Measurements from ENCODE around the gene MYLIP. TPM values are rescaled to one million over a fixed set of nuclear protein-coding genes. Genes with fewer than 3 reads are reported as not detected.
A peak's percentile ranks its signal among the peaks of the same experiment; 100 is the strongest.

Gene MYLIP
- total and polyA plus RNA-seq, 2 experiments from 2014 or later = 26.7 to 33.8 TPM

- peaks cover 3% of the 10 kb centered on the region; the same call in 2 of the 3 replicates for H3K9me3 Mint-ChIP-seq
- H3K27ac ChIP-seq (ENCODE audit: low read depth) = no peak overlapping the region
- peak; percentile 64 for ATAC-seq
- no peaks in the 10 kb centered on the region for H3K36me3 Mint-ChIP-seq (ENCODE audit: low read depth)
- H3K4me1 Mint-ChIP-seq = peaks cover 6% of the 10 kb centered on the region; the same call in 2 of the 3 replicates
- DNase-seq (ENCODE audit: low spot score) = peak; percentile 13
- no peaks in the 10 kb centered on the region for H3K4me1 ChIP-seq (ENCODE audit: insufficient read depth)
- no peaks in the 10 kb centered on the region for H3K27me3 Mint-ChIP-seq (ENCODE audit: insufficient read depth, low read depth, poor library complexity)
- no peaks in the 10 kb centered on the region for H3K27me3 ChIP-seq (ENCODE audit: insufficient read depth)
- TF ChIP-seq CTCF (conservative IDR thresholded peaks at IDR 0.05; ENCODE audit: low read depth in 2 of 2) = no peak
- TF ChIP-seq REST (IDR thresholded peaks at IDR 0.05; ENCODE audit: unreplicated experiment) = no peak
- no peak for TF ChIP-seq NANOG (IDR thresholded peaks at IDR 0.05; ENCODE audit: borderline replicate concordance)
- TF ChIP-seq ZNF462 (CRISPR knock-in tag; IDR thresholded peaks at IDR 0.05) = no peak
- no peak for TF ChIP-seq CREB1 (CRISPR knock-in tag; IDR thresholded peaks at IDR 0.05; ENCODE audit: low read depth)
- no peak for TF ChIP-seq EZH2phosphoT487 (IDR thresholded peaks at IDR 0.05; ENCODE audit: unreplicated experiment)
- no peak for TF ChIP-seq ETS1 (IDR thresholded peaks at IDR 0.05)
- TF ChIP-seq STAT1 (IDR thresholded peaks at IDR 0.05; ENCODE audit: unreplicated experiment) = no peak
- TF ChIP-seq EZH2 (IDR thresholded peaks at IDR 0.05; ENCODE audit: low read depth, unreplicated experiment) = no peak
- no peak for TF ChIP-seq JUNB (IDR thresholded peaks at IDR 0.05; ENCODE audit: unreplicated experiment)
- no peak for TF ChIP-seq ZNF114 (CRISPR knock-in tag; IDR thresholded peaks at IDR 0.05)
- no peak for TF ChIP-seq ZNF331 (CRISPR knock-in tag; IDR thresholded peaks at IDR 0.05; ENCODE audit: low read depth)
- TF ChIP-seq POLR2AphosphoS5 (IDR thresholded peaks at IDR 0.05; ENCODE audit: low read depth) = no peak
- H3K36me3 ChIP-seq (ENCODE audit: insufficient read depth) = no peaks in the 10 kb centered on the region
- no peak overlapping the region for H3K4me3 ChIP-seq
- H3K79me2 ChIP-seq (replicated peaks; ENCODE audit: insufficient read depth) = no peaks in the 10 kb centered on the region
- H3K4me3 Mint-ChIP-seq = no peak overlapping the region; the same call in 2 of the 3 replicates
- no peaks in the 10 kb centered on the region for H3K9me2 ChIP-seq (ENCODE audit: insufficient read depth)
- no peaks in the 10 kb centered on the region for H4K20me1 ChIP-seq (replicated peaks; ENCODE audit: insufficient read depth)
- H3F3A ChIP-seq (replicated peaks; ENCODE audit: low read depth) = no peaks in the 10 kb centered on the region
- no peak overlapping the region for H3K4me2 ChIP-seq
- H3K27ac Mint-ChIP-seq = no peak overlapping the region
- peak overlapping the region; percentile 96 for H2AFZ ChIP-seq
These were observed 52.0 kb downstream of the MYLIP start for GRCh38 chr6:16180696-16181438.
